SH-SY5Y (cell line): ENCODE measurements around the gene VTI1A.

Source experiments
- GATA2 ChIP-seq: IDR thresholded peaks from 2 replicates; pipeline ENCODE4 v1.6.1; 2011; ENCODE audit warnings: mild to moderate bottlenecking, low read depth, low read length
- GATA3 ChIP-seq: IDR thresholded peaks from 2 replicates; pipeline ENCODE4 v1.6.1; 2011; ENCODE audit warnings: low read depth, mild to moderate bottlenecking, low read length, moderate library complexity

- TF ChIP-seq GATA3 (no peak), GATA2 (no peak)
Measured at GRCh38 chr10:112816891-112817290, 369.9 kb downstream of the VTI1A start.
